Amniotic stem cell (primary cell): ENCODE measurements around the gene SCNN1A.
"Not testable (repeated sequence)": the region's sequence is repeated elsewhere in the genome, so short reads cannot be mapped to it uniquely, and the experiment has no call there.

ENCODE experiments used
- DNase-seq: peaks from one replicate; lab custom pipeline; 2025; lab: John Stamatoyannopoulos, UW

Gene SCNN1A

GRCh38 chr12:6347367-6348338, 27.7 kb downstream of the SCNN1A start:
- DNase-seq, result no peak

GRCh38 chr12:6346942-6347341, 28.4 kb downstream of the SCNN1A start:
- no peak for DNase-seq

GRCh38 chr12:6346235-6346832, 29.0 kb downstream of the SCNN1A start:
- DNase-seq, result no peak

GRCh38 chr12:6345319-6346091, 29.9 kb downstream of the SCNN1A start:
- DNase-seq, result peak; percentile 77

GRCh38 chr12:6344101-6344660, 31.2 kb downstream of the SCNN1A start:
- DNase-seq, result not testable (repeated sequence)

- DNase-seq, result no peak
Observed at GRCh38 chr12:6343518-6343917, 31.8 kb downstream of the SCNN1A start.

GRCh38 chr12:6342140-6342889, 33.0 kb downstream of the SCNN1A start:
- peak; percentile 31 for DNase-seq

GRCh38 chr12:6341417-6342139, 33.8 kb downstream of the SCNN1A start, which contains the start of gene TNFRSF1A:
Gene TNFRSF1A (minus strand): TSS chr12:6342076. CDS start chr12:6341814, 262 bp downstream.
- DNase-seq, result no peak

- no peak for DNase-seq
Observed at GRCh38 chr12:6340745-6341416, 34.5 kb downstream of the SCNN1A start.

GRCh38 chr12:6340032-6340638, 35.2 kb downstream of the SCNN1A start:
- peak; percentile 46 for DNase-seq

GRCh38 chr12:6338955-6339354, 36.4 kb downstream of the SCNN1A start:
- DNase-seq, result no peak

- not testable (repeated sequence) for DNase-seq
Observed at GRCh38 chr12:6338536-6338935, 36.8 kb downstream of the SCNN1A start.

- no peak for DNase-seq
Observed at GRCh38 chr12:6337958-6338433, 37.4 kb downstream of the SCNN1A start.

GRCh38 chr12:6336889-6337853, 38.2 kb downstream of the SCNN1A start:
- DNase-seq, result no peak

- DNase-seq, result peak; percentile 97
Observed at GRCh38 chr12:6336079-6336888, 39.1 kb downstream of the SCNN1A start.

- DNase-seq, result peak; percentile 64
Observed at GRCh38 chr12:6335451-6336078, 39.8 kb downstream of the SCNN1A start.

GRCh38 chr12:6334940-6335450, 40.4 kb downstream of the SCNN1A start:
- no peak for DNase-seq
